Activated CD4-positive, alpha-beta memory T cell treated with anti-CD3 and anti-CD28 coated beads, Interleukin-2, amount 10 ng/mL, durations not matched to agents 7 days and 5 days (primary cell): ENCODE measurements around the gene GALNT5. TPM values are rescaled to one million over a fixed set of nuclear protein-coding genes. Genes with fewer than 3 reads are reported as not detected.

Experiments used
- total RNA-seq, 2 experiments: library from RNA; stranded (reverse); gene quantifications; one replicate each; pipeline ENCODE4 v1.2.3, GENCODE V29; 2021

Gene GALNT5
- total RNA-seq, 2 experiments from 2014 or later: not detected

Other genes with a start within 250 kb of the GALNT5 start
- gene ERMN, start 68.1 kb downstream of the GALNT5 start, total RNA-seq: 1 to 10 TPM; 3.1 to 3.5 TPM
- gene CYTIP, start 186.4 kb downstream of the GALNT5 start, total RNA-seq: 100 to 1,000 TPM; 389 to 406 TPM